ENCODE data around the gene RPS10.

GRCh38 chr6:34391473-34391785 is 34.4 kb downstream of the RPS10 start:
- TF ChIP-seq CTCF (conservative IDR thresholded peaks at IDR 0.05): no peak
- TF ChIP-seq ZFX (IDR thresholded peaks at IDR 0.05): no peak

All from C4-2B (cell line).